Osteocyte (in vitro differentiated cells): Measurements from ENCODE around the gene SHISA2. TPM values are rescaled to one million over a fixed set of nuclear protein-coding genes. Genes with fewer than 3 reads are reported as not detected.

Experiments
- DNase-seq: peaks from one replicate; pipeline ENCODE4 v3.0.0; 2021; ENCODE audit warnings: mixed read lengths; ENCODE audit not compliant: unreplicated experiment; ENCODE audit errors: extremely low spot score
- H3K27ac Mint-ChIP-seq: one replicate; pipeline ENCODE4 v1.8.0; 2021; ENCODE audit warnings: mild to moderate bottlenecking, mixed read lengths; ENCODE audit not compliant: unreplicated experiment
- H3K27me3 Mint-ChIP-seq: one replicate; pipeline ENCODE4 v1.8.0; 2021; ENCODE audit warnings: mixed read lengths; ENCODE audit not compliant: unreplicated experiment
- H3K36me3 Mint-ChIP-seq: one replicate; pipeline ENCODE4 v1.8.0; 2021; ENCODE audit warnings: mixed read lengths; ENCODE audit not compliant: unreplicated experiment
- H3K4me1 Mint-ChIP-seq: one replicate; pipeline ENCODE4 v1.8.0; 2021; ENCODE audit warnings: mixed read lengths; ENCODE audit not compliant: unreplicated experiment
- H3K4me3 Mint-ChIP-seq: one replicate; pipeline ENCODE4 v1.8.0; 2021; ENCODE audit warnings: mild to moderate bottlenecking, moderate library complexity, mixed read lengths; ENCODE audit not compliant: unreplicated experiment
- H3K9me3 Mint-ChIP-seq: one replicate; pipeline ENCODE4 v1.8.0; 2021; ENCODE audit warnings: mixed read lengths; ENCODE audit not compliant: unreplicated experiment
- total RNA-seq: library from RNA; stranded (reverse); gene quantifications from 2 replicates; pipeline ENCODE4 v1.2.1, GENCODE V29; 2021
- TF ChIP-seq, protein P1 (sequence below): fragments of 200-600 bp; sonication (generic); IDR thresholded peaks from 2 replicates; pipeline ENCODE4 v1.5.0; 2021; ENCODE audit warnings: antibody characterized with exemption, mild to moderate bottlenecking, moderate library complexity

The SHISA2 gene
- total RNA-seq, 1 donor from 2014 or later = 128 TPM

DNA sequence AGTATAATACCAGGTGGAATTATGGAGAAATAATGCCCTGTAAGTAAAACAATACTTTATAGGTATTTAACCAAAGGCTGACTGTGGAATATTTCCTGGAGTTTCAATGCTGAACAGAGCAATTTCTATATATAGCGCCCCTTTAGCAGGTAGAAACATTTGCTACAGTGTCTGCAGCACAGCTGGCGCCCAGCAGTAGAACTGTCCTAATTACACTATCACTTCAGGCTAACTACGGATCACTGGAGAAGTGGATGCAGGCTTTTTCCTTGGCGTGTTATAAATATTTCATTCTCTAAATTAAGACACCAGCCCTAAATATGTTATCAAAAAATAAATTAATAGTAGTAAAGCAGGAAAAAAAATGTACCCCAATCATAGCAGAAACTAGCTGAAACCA, 3.1 kb downstream of the SHISA2 start:
- TF ChIP-seq, protein P1, sequence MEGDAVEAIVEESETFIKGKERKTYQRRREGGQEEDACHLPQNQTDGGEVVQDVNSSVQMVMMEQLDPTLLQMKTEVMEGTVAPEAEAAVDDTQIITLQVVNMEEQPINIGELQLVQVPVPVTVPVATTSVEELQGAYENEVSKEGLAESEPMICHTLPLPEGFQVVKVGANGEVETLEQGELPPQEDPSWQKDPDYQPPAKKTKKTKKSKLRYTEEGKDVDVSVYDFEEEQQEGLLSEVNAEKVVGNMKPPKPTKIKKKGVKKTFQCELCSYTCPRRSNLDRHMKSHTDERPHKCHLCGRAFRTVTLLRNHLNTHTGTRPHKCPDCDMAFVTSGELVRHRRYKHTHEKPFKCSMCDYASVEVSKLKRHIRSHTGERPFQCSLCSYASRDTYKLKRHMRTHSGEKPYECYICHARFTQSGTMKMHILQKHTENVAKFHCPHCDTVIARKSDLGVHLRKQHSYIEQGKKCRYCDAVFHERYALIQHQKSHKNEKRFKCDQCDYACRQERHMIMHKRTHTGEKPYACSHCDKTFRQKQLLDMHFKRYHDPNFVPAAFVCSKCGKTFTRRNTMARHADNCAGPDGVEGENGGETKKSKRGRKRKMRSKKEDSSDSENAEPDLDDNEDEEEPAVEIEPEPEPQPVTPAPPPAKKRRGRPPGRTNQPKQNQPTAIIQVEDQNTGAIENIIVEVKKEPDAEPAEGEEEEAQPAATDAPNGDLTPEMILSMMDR = peak; percentile 15
- peak; percentile 2 for DNase-seq
- H3K4me3 Mint-ChIP-seq = peak overlapping the region; percentile 94
- H3K36me3 Mint-ChIP-seq = peaks cover 31% of the 10 kb centered on the region
- H3K9me3 Mint-ChIP-seq = no peaks in the 10 kb centered on the region
- peaks cover 35% of the 10 kb centered on the region for H3K4me1 Mint-ChIP-seq
- no peaks in the 10 kb centered on the region for H3K27me3 Mint-ChIP-seq
- peak overlapping the region; percentile 96 for H3K27ac Mint-ChIP-seq

DNA sequence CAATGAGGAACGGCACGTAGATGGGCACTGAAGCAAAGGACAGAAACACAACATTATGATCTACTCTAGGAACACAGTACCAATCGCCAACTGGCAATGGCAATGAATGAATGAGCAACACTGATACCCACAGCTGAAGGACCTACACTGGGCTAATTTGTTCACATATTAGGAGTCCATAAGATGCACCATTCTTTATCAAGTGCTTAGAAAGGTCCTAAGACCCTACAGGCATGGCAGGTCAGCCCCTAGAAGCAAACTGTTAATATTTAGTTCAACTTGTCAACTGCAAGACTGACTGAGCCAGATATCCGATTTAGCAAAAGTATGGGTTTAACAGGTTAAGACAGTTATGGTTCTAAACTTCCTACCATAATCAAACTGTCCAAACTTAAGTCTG, 4.8 kb downstream of the SHISA2 start:
- Mint-ChIP-seq H3K9me3 (no peaks in the 10 kb centered on the region), H3K4me1 (peaks cover 39% of the 10 kb centered on the region), H3K27ac (no peak overlapping the region), H3K4me3 (peak overlapping the region; percentile 94), H3K36me3 (peaks cover 35% of the 10 kb centered on the region), H3K27me3 (no peaks in the 10 kb centered on the region)
- no peak for DNase-seq
- TF ChIP-seq, protein P1 = no peak

DNA sequence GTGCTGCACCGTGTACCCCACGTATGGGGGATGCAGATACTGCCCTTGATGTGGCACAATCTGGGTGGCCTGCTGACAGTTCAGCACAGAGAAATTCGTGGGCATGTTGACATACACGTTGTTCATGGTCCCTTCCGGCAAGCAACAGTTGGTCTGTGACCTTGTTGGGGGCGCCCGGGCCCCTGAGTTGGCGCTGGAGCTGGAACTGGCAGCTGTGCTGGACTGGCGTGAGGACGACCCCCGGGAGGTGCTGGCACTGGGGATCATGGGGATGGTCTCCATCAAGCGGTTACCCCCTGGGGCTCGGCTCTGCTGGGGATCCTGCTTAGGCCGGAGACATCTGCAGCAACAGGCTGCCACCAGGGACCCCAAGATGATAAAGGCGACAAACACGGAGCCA, 5.2 kb downstream of the SHISA2 start:
- Mint-ChIP-seq H3K27ac (peak overlapping the region; percentile 7), H3K27me3 (no peaks in the 10 kb centered on the region), H3K4me3 (peak overlapping the region; percentile 49), H3K9me3 (no peaks in the 10 kb centered on the region), H3K36me3 (peaks cover 38% of the 10 kb centered on the region), H3K4me1 (peaks cover 43% of the 10 kb centered on the region)
- TF ChIP-seq, protein P1 = no peak
- DNase-seq = peak; percentile 82

DNA sequence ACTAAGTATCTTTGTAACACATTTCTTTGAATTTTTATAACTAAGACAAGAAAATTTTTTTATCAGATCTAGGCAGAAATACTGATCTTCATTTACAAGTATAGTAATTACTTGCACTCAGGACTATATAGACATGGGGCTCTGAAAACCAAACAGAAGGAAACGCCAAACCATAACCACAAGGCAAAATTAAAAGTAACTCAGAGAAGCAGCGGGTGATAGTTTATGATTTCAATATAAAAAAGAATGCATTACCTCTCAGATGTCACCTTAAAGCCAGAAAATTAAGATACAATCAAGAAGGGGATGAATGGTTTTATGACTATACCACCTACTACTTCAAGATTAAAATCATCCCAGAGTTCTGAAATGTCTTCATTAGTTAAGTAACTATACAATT, 6.7 kb downstream of the SHISA2 start:
- Mint-ChIP-seq H3K4me3 (no peak overlapping the region), H3K4me1 (peaks cover 53% of the 10 kb centered on the region), H3K9me3 (no peaks in the 10 kb centered on the region), H3K36me3 (peaks cover 38% of the 10 kb centered on the region), H3K27me3 (no peaks in the 10 kb centered on the region), H3K27ac (no peak overlapping the region)
- TF ChIP-seq, protein P1 = no peak
- no peak for DNase-seq

DNA sequence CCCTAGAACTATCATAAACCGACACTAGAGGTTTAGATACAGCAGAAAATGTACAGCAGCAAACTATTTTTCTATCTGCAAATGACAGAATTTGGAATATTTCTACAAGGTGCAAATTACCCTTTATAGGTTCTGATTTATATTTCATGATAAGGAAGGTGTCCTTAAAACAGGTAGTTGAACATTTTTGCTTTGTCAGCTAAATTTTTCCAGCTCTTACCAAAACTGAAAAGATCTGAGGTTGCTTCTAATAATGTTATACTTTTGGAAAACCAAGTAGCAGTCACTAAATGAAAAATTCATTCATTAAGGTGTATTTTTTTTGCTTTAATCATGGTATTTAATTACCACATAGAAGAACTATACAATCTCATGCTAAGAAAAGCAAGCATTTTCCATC, 9.0 kb downstream of the SHISA2 start:
- Mint-ChIP-seq H3K27me3 (no peaks in the 10 kb centered on the region), H3K9me3 (no peaks in the 10 kb centered on the region), H3K4me1 (peaks cover 48% of the 10 kb centered on the region), H3K4me3 (no peak overlapping the region), H3K36me3 (peaks cover 38% of the 10 kb centered on the region), H3K27ac (no peak overlapping the region)
- TF ChIP-seq, protein P1 = no peak
- DNase-seq = no peak
